ENCODE data around the gene DPYSL5. TPM values are rescaled to one million over a fixed set of nuclear protein-coding genes. Genes with fewer than 3 reads are reported as not detected.

The DPYSL5 gene
- total RNA-seq (ENCODE audit: unreplicated experiment) = 313 TPM
- long read RNA-seq, full-length matches to known transcripts = 35 of 67 reads
- long read RNA-seq, partial matches to known transcripts = 8 of 67 reads
- long read RNA-seq, other reads (novel, unspliced or antisense) = 24 of 67 reads

DNA sequence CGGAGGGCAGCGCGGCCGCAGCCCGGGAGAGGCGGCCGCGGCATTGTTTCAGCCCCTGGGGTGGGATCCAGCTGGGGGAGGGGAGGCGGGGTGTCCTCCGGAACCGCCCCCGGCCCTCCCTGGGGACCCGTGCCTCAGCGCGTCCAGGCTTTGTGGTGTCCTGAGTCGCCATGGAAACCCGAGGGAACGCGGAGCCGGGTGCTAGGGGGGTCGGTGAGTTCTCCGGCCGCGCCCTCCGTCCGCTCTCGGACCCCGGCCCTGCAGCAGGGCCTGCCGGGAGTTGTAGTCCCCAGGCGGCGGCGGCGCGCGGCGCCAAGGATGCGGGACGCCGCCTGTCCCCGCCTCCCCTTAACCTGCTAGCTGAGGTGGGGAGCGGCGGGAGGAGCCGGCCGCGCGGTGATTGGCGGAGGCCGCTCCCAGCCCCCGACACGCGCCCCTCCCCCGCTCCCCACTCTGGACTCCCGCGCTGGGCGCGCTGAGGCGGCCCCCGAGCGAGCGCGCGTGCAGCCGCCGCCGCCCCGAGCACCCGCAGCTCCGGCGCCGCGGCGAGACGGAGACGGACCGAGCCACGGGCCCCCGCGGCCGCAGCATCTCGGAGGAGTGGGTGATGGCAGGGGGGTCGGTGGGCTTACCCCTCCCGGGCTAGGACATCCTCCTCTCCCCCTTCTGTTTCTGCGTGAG is at the start of gene DPYSL5:
Gene DPYSL5 (plus strand): TSS at position 478 of the 681 bp plus-strand sequence. CDS start 50,368 bp downstream, outside the sequence.
- DNase-seq = peak; percentile 96
- peaks cover 12% of the 10 kb centered on the region for H3K27me3 Mint-ChIP-seq (ENCODE audit: unreplicated experiment)
- peaks cover 12% of the 10 kb centered on the region for H3K9me3 Mint-ChIP-seq (ENCODE audit: unreplicated experiment)
- peak within 1 kb of the TSS; percentile 96 for H3K27ac Mint-ChIP-seq (ENCODE audit: unreplicated experiment)
- TF ChIP-seq, protein P1, sequence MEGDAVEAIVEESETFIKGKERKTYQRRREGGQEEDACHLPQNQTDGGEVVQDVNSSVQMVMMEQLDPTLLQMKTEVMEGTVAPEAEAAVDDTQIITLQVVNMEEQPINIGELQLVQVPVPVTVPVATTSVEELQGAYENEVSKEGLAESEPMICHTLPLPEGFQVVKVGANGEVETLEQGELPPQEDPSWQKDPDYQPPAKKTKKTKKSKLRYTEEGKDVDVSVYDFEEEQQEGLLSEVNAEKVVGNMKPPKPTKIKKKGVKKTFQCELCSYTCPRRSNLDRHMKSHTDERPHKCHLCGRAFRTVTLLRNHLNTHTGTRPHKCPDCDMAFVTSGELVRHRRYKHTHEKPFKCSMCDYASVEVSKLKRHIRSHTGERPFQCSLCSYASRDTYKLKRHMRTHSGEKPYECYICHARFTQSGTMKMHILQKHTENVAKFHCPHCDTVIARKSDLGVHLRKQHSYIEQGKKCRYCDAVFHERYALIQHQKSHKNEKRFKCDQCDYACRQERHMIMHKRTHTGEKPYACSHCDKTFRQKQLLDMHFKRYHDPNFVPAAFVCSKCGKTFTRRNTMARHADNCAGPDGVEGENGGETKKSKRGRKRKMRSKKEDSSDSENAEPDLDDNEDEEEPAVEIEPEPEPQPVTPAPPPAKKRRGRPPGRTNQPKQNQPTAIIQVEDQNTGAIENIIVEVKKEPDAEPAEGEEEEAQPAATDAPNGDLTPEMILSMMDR (IDR thresholded peaks at IDR 0.05; ENCODE audit: partially characterized antibody, unreplicated experiment) = no peak
- H3K4me3 Mint-ChIP-seq (ENCODE audit: unreplicated experiment) = peak within 1 kb of the TSS; percentile 87
- no peaks in the 10 kb centered on the region for H3K36me3 Mint-ChIP-seq (ENCODE audit: unreplicated experiment)
- H3K4me1 Mint-ChIP-seq (ENCODE audit: low read depth, unreplicated experiment) = peaks cover 27% of the 10 kb centered on the region

GRCh38 chr2:26801328-26801727 is 46.6 kb upstream of the DPYSL5 start:
- DNase-seq = no peak
- H3K4me3 Mint-ChIP-seq (ENCODE audit: unreplicated experiment) = no peak overlapping the region
- no peaks in the 10 kb centered on the region for H3K27me3 Mint-ChIP-seq (ENCODE audit: unreplicated experiment)
- TF ChIP-seq, protein P1 (IDR thresholded peaks at IDR 0.05; ENCODE audit: partially characterized antibody, unreplicated experiment) = no peak
- H3K9me3 Mint-ChIP-seq (ENCODE audit: unreplicated experiment) = no peaks in the 10 kb centered on the region
- H3K4me1 Mint-ChIP-seq (ENCODE audit: low read depth, unreplicated experiment) = no peaks in the 10 kb centered on the region
- no peaks in the 10 kb centered on the region for H3K36me3 Mint-ChIP-seq (ENCODE audit: unreplicated experiment)
- no peak overlapping the region for H3K27ac Mint-ChIP-seq (ENCODE audit: unreplicated experiment)

GRCh38 chr2:26801796-26802195 is 46.1 kb upstream of the DPYSL5 start:
- TF ChIP-seq, protein P1 (IDR thresholded peaks at IDR 0.05; ENCODE audit: partially characterized antibody, unreplicated experiment) = no peak
- no peak for DNase-seq
- H3K27me3 Mint-ChIP-seq (ENCODE audit: unreplicated experiment) = no peaks in the 10 kb centered on the region
- H3K36me3 Mint-ChIP-seq (ENCODE audit: unreplicated experiment) = no peaks in the 10 kb centered on the region
- no peak overlapping the region for H3K27ac Mint-ChIP-seq (ENCODE audit: unreplicated experiment)
- no peaks in the 10 kb centered on the region for H3K4me1 Mint-ChIP-seq (ENCODE audit: low read depth, unreplicated experiment)
- no peaks in the 10 kb centered on the region for H3K9me3 Mint-ChIP-seq (ENCODE audit: unreplicated experiment)
- H3K4me3 Mint-ChIP-seq (ENCODE audit: unreplicated experiment) = no peak overlapping the region

DNA sequence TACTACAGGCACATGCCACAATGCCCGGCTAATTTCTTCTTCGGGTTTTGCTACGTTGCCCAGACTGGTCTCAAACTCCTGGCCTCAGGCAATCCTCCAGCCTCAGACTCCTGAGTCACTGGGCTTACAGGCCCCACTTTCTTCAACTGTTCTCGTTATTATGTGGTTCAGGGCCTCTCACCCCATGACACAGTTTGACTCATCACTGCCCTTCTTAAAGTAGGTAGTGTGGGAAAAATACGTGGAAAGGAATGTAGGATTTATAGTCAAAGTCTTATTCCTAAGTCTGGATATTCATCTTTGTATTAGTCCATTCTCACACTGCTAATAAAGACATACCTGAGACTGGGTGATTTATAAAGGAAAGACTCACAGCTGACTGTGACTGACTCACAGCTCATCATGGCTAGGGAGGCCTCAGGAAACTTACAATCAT is 42.7 kb upstream of the DPYSL5 start:
- TF ChIP-seq, protein P1 (IDR thresholded peaks at IDR 0.05; ENCODE audit: partially characterized antibody, unreplicated experiment) = no peak
- Mint-ChIP-seq H3K27me3 (ENCODE audit: unreplicated experiment) (no peaks in the 10 kb centered on the region), H3K27ac (ENCODE audit: unreplicated experiment) (no peak overlapping the region), H3K9me3 (ENCODE audit: unreplicated experiment) (no peaks in the 10 kb centered on the region), H3K4me1 (ENCODE audit: low read depth, unreplicated experiment) (peaks cover 8% of the 10 kb centered on the region), H3K36me3 (ENCODE audit: unreplicated experiment) (no peaks in the 10 kb centered on the region), H3K4me3 (ENCODE audit: unreplicated experiment) (no peak overlapping the region)
- DNase-seq = no peak

- H3K27me3 Mint-ChIP-seq (ENCODE audit: unreplicated experiment) = peaks cover 4% of the 10 kb centered on the region
- H3K4me3 Mint-ChIP-seq (ENCODE audit: unreplicated experiment) = no peak overlapping the region
- peaks cover 8% of the 10 kb centered on the region for H3K4me1 Mint-ChIP-seq (ENCODE audit: low read depth, unreplicated experiment)
- TF ChIP-seq, protein P1 (IDR thresholded peaks at IDR 0.05; ENCODE audit: partially characterized antibody, unreplicated experiment) = no peak
- H3K27ac Mint-ChIP-seq (ENCODE audit: unreplicated experiment) = peak overlapping the region; percentile 69
- DNase-seq = peak; percentile 46
- no peaks in the 10 kb centered on the region for H3K36me3 Mint-ChIP-seq (ENCODE audit: unreplicated experiment)
- no peaks in the 10 kb centered on the region for H3K9me3 Mint-ChIP-seq (ENCODE audit: unreplicated experiment)
Measured at GRCh38 chr2:26807788-26808460, 40.0 kb upstream of the DPYSL5 start.
